Measurements from ENCODE around the gene TMEM164.

- TF ChIP-seq FOXA1 (IDR thresholded peaks at IDR 0.05), result no peak
- TF ChIP-seq SUZ12 (IDR thresholded peaks at IDR 0.05), result no peak
- TF ChIP-seq ZNF384 (IDR thresholded peaks at IDR 0.05), result no peak
- no peak for TF ChIP-seq FOXM1 (IDR thresholded peaks at IDR 0.05; ENCODE audit: borderline replicate concordance)
Measured at GRCh38 chrX:110034036-110034435, 31.1 kb downstream of the TMEM164 start.

All from HEK293T (cell line).